Dermis microvascular lymphatic vessel endothelial cell (primary cell): ENCODE results near the gene PCDHGA2. TPM values are rescaled to one million over a fixed set of nuclear protein-coding genes. Genes with fewer than 3 reads are reported as not detected.

Experiments
- DNase-seq, 2 donors: peaks; one replicate each; pipeline versions ENCODE4 v3.0.0 to v3.0.0-alpha.2; 2010; ENCODE audit warnings: low read depth in 2 of 2
- total RNA-seq: library from RNA; depleted of rRNA; stranded (reverse); fragments of >200 nt; gene quantifications from 2 replicates; pipeline ENCODE4 v1.2.1, GENCODE V29; 2014

Gene PCDHGA2
- total RNA-seq, 1 donor from 2014 or later = 0.39 TPM

DNA sequence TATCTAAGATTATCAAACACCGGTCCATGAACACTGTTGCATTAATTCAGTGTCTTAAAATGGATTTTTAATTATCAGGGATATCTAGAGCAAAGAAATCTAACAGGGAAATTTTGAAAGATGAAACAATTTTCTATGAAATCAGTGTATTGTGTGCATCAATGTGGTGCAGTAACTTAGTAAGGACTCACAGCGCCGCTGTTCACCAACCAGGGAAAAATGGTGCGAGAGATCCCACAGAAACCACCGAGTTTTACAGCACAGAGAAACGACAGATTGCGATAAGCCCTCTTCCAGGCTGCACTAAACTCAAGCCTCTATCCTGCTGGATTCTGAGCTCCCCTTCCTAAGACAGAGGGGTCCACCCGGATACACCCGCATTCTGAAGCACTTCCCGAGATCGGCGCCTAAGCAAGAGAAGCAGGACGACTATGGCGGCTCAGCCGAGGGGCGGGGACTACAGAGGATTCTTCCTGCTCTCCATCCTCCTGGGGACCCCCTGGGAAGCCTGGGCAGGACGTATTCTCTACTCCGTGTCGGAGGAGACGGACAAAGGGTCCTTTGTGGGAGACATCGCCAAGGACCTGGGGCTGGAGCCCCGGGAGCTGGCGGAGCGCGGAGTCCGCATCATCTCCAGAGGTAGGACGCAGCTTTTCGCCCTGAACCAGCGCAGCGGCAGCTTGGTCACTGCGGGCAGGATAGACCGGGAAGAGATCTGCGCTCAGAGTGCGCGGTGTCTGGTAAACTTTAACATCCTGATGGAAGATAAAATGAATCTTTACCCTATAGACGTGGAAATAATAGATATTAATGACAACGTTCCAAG is 44.1 kb downstream of the PCDHGA2 start, which contains the start of gene PCDHGA7:
Gene PCDHGA7 (plus strand): TSS at position 274 of the 826 bp plus-strand sequence. CDS start 158 bp downstream, at position 432.
- peak in 1 of 2 donors; percentile 43 for DNase-seq

DNA sequence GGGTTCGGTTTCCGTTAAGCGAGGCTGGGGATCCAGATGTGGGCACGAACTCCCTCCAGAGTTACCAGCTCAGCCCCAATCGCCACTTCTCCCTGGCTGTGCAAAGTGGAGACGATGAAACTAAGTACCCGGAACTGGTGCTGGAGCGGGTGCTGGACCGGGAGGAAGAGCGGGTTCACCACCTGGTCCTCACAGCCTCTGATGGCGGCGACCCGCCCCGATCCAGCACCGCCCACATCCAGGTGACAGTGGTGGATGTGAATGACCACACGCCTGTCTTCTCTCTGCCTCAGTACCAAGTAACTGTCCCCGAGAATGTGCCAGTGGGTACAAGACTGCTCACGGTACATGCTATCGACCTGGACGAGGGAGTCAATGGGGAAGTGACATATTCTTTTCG is 44.8 kb downstream of the PCDHGA2 start:
- DNase-seq = no peak

DNA sequence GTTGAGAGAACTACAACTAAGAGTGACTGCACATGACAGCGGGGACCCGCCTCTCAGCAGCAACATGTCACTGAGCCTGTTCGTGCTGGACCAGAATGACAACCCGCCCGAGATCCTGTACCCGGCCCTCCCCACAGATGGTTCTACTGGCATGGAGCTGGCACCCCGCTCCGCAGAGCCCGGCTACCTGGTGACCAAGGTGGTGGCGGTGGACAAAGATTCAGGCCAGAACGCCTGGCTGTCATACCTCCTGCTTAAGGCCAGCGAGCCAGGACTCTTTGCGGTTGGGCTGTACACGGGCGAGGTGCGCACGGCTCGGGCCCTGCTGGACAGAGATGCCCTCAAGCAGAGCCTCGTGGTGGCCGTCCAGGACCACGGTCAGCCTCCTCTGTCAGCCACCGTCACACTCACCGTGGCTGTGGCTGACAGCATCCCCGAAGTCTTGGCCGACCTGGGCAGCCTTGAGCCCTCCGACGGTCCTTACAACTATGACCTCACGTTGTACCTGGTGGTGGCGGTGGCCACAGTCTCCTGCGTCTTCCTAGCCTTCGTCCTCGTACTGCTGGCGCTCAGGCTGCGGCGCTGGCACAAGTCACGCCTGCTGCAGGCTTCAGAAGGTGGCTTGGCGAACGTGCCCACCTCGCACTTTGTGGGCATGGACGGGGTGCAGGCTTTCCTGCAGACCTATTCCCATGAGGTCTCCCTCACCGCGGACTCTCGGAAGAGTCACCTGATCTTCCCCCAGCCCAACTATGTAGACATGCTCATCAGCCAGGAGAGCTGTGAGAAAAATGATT is 46.1 kb downstream of the PCDHGA2 start:
- DNase-seq = no peak

- peak in 1 of 2 donors; percentile 56 for DNase-seq
These were observed 49.2 kb downstream of the PCDHGA2 start, which contains the start of gene PCDHGB4 for GRCh38 chr5:141387557-141388311. Gene PCDHGB4, plus strand, starts transcription at chr5:141387698. Its CDS starts 187 bp downstream, at chr5:141387885.

GRCh38 chr5:141388661-141389060 is 50.1 kb downstream of the PCDHGA2 start:
- DNase-seq = no peak

DNA sequence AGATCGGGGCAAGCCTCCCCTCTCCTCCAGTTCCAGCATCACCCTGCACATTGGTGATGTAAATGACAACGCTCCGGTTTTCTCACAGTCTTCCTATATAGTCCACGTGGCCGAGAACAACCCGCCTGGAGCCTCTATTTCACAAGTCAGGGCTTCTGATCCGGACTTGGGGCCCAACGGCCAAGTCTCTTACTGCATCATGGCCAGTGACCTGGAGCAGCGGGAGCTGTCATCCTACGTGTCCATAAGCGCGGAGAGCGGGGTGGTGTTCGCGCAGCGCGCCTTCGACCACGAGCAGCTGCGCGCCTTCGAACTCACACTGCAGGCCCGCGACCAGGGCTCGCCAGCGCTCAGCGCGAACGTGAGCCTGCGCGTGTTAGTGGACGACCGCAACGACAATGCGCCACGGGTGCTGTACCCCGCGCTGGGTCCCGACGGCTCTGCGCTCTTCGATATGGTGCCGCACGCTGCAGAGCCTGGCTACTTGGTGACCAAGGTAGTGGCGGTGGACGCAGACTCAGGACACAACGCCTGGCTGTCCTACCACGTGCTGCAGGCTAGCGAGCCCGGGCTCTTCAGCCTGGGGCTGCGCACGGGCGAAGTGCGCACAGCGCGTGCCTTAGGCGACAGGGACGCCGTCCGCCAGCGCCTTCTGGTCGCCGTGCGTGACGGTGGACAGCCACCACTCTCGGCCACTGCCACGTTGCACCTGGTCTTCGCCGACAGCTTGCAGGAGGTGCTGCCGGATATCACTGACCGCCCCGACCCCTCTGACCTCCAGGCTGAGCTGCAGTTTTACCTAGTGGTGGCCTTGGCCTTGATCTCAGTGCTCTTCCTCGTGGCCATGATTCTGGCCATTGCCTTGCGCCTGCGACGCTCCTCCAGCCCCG is 50.8 kb downstream of the PCDHGA2 start:
- DNase-seq = no peak

GRCh38 chr5:141392429-141393198 is 54.1 kb downstream of the PCDHGA2 start, which contains the start of gene PCDHGA8:
Gene PCDHGA8, plus strand, starts transcription at chr5:141392633. Its CDS starts 181 bp downstream, at chr5:141392814.
- no peak for DNase-seq

Other genes starting within 250 kb of the PCDHGA2 start
- gene PCDHB2, start 244.1 kb upstream of the PCDHGA2 start, total RNA-seq = 0.39 and 1.3 TPM in 2 replicates
- 0.26 and 1.1 TPM in 2 replicates for gene PCDHB3, start 238.3 kb upstream of the PCDHGA2 start, total RNA-seq
- under 0.01 and 0.13 TPM in 2 replicates for gene PCDHB4, start 216.9 kb upstream of the PCDHGA2 start, total RNA-seq
- 0.51 and 1.4 TPM in 2 replicates for gene PCDHB5, start 203.6 kb upstream of the PCDHGA2 start, total RNA-seq
- gene PCDHB6, start 188.7 kb upstream of the PCDHGA2 start, total RNA-seq = under 0.01 and 0.13 TPM in 2 replicates
- 0.26 and 1.4 TPM in 2 replicates for gene PCDHB7, start 166.1 kb upstream of the PCDHGA2 start, total RNA-seq
- gene PCDHB8, start 161.0 kb upstream of the PCDHGA2 start, total RNA-seq = 0.38 and 0.51 TPM in 2 replicates
- 0.13 and 0.76 TPM in 2 replicates for gene PCDHB16, start 156.4 kb upstream of the PCDHGA2 start, total RNA-seq
- 0.13 and 0.25 TPM in 2 replicates for gene PCDHB9, start 151.6 kb upstream of the PCDHGA2 start, total RNA-seq
- 0.39 and 1.0 TPM in 2 replicates for gene PCDHB10, start 146.4 kb upstream of the PCDHGA2 start, total RNA-seq
- gene PCDHB11, start 139.1 kb upstream of the PCDHGA2 start, total RNA-seq = 0.13 and 0.89 TPM in 2 replicates
- gene PCDHB12, start 130.0 kb upstream of the PCDHGA2 start, total RNA-seq = 0.26 and 0.76 TPM in 2 replicates
- 0.51 and 1.9 TPM in 2 replicates for gene PCDHB13, start 124.8 kb upstream of the PCDHGA2 start, total RNA-seq
- 0.51 and 1.3 TPM in 2 replicates for gene PCDHB14, start 115.4 kb upstream of the PCDHGA2 start, total RNA-seq
- 0.26 and 0.76 TPM in 2 replicates for gene PCDHB15, start 93.4 kb upstream of the PCDHGA2 start, total RNA-seq
- gene SLC25A2, start 34.7 kb upstream of the PCDHGA2 start, total RNA-seq = under 0.01 and 0.13 TPM in 2 replicates
- gene TAF7, start 18.0 kb upstream of the PCDHGA2 start, total RNA-seq = 51.2 and 51.5 TPM in 2 replicates
- 0.26 and 0.51 TPM in 2 replicates for gene PCDHGA1, start 8.2 kb upstream of the PCDHGA2 start, total RNA-seq
- gene PCDHGA3, start 5.1 kb downstream of the PCDHGA2 start, total RNA-seq = 0.13 and 0.63 TPM in 2 replicates
- 0.39 and 1.1 TPM in 2 replicates for gene PCDHGB1, start 11.3 kb downstream of the PCDHGA2 start, total RNA-seq
- 0.90 and 2.1 TPM in 2 replicates for gene PCDHGA4, start 16.3 kb downstream of the PCDHGA2 start, total RNA-seq
- gene PCDHGB2, start 21.2 kb downstream of the PCDHGA2 start, total RNA-seq = 0.64 and 1.9 TPM in 2 replicates
- 0.26 and 0.63 TPM in 2 replicates for gene PCDHGA5, start 25.4 kb downstream of the PCDHGA2 start, total RNA-seq
- gene PCDHGB3, start 31.5 kb downstream of the PCDHGA2 start, total RNA-seq = 1.9 and 3.8 TPM in 2 replicates
- 1.2 and 2.4 TPM in 2 replicates for gene PCDHGA6, start 35.1 kb downstream of the PCDHGA2 start, total RNA-seq
- 0.64 and 1.5 TPM in 2 replicates for gene PCDHGA7, start 44.0 kb downstream of the PCDHGA2 start, total RNA-seq
- gene PCDHGB4, start 48.9 kb downstream of the PCDHGA2 start, total RNA-seq = 6.4 and 10.6 TPM in 2 replicates
- gene PCDHGA8, start 53.9 kb downstream of the PCDHGA2 start, total RNA-seq = 0.64 and 1.1 TPM in 2 replicates
- gene PCDHGB5, start 59.2 kb downstream of the PCDHGA2 start, total RNA-seq = 6.4 and 9.7 TPM in 2 replicates
- 1.4 and 2.4 TPM in 2 replicates for gene PCDHGA9, start 64.0 kb downstream of the PCDHGA2 start, total RNA-seq
- 1.5 and 2.7 TPM in 2 replicates for gene PCDHGB6, start 69.3 kb downstream of the PCDHGA2 start, total RNA-seq
- gene PCDHGA10, start 74.2 kb downstream of the PCDHGA2 start, total RNA-seq = 3.0 and 6.2 TPM in 2 replicates
- 3.7 and 8.2 TPM in 2 replicates for gene PCDHGB7, start 78.9 kb downstream of the PCDHGA2 start, total RNA-seq
- 4.0 and 5.4 TPM in 2 replicates for gene PCDHGA11, start 82.3 kb downstream of the PCDHGA2 start, total RNA-seq
- 3.5 and 3.9 TPM in 2 replicates for gene PCDHGA12, start 91.7 kb downstream of the PCDHGA2 start, total RNA-seq
- 12.3 and 15.6 TPM in 2 replicates for gene PCDHGC3, start 137.2 kb downstream of the PCDHGA2 start, total RNA-seq
- 0.77 and 0.89 TPM in 2 replicates for gene PCDHGC4, start 146.3 kb downstream of the PCDHGA2 start, total RNA-seq
- 0.26 and 0.51 TPM in 2 replicates for gene PCDHGC5, start 150.3 kb downstream of the PCDHGA2 start, total RNA-seq